ENCODE data around the gene CST6.

DNA sequence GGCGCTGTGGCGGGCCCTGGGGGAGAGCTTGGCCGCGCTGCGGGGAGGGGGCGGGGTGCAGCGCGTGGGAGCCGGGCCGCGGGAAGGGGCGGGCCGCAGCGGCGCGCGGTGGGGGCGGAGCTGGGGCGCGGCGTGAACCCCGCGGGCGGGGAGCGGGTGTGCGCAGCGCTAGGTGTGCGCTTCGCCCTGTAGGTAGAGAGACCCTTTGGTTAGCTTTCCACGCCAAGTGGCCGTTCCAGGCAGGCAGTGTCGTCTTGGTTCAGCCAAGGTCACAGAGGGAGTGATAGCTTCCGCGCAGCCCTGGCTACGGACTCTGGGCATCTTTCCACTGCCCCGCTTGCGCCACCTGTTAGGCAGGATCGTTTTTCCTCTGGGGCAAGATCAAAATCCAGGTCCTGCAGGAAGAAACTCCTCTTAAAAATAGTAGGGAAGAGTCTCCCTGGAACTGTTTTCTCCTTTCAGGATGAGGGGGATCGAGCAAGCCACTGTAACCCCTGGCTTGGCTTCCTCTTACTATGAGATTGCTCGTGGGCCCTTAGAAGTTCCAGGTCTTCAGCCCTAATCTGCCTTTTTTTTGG is 9.1 kb upstream of the CST6 start:
- TF ChIP-seq CTCF (IDR thresholded peaks at IDR 0.05) (no peak), EZH2 (IDR thresholded peaks at IDR 0.05) (no peak)

Measured in neural progenitor cell (in vitro differentiated cells).